MCF 10A (cell line): ENCODE data around the gene ULK4. TPM values are rescaled to one million over a fixed set of nuclear protein-coding genes. Genes with fewer than 3 reads are reported as not detected.

Experiments
- BruUV-seq: library from RNA; stranded (reverse); fragments of 400-500 nt; replicated peaks from 2 replicates; lab custom pipeline; 2021; lab: Mats Ljungman, UMichigan
- CTCF ChIA-PET: fragments of 300-600 bp; sonication (Branson Sonifier 250); formaldehyde crosslinking; extraction: SDS; loops from one replicate; lab custom pipeline; 2021; ENCODE audit warnings: antibody characterized with exemption, inconsistent platforms; lab: Yijun Ruan, JAX
- POLR2A ChIA-PET: fragments of 300-600, 350-650 bp; sonication (Branson Sonifier 250); formaldehyde crosslinking; extraction: SDS; loops from one replicate; lab custom pipeline; 2020; ENCODE audit warnings: antibody characterized with exemption, inconsistent platforms; lab: Yijun Ruan, JAX
- DNase-seq: peaks from one replicate; pipeline ENCODE4 v3.0.0-alpha.2; 2018; ENCODE audit not compliant: unreplicated experiment
- H3K27ac Mint-ChIP-seq: one replicate; pipeline ENCODE4 v1.8.0; 2022; ENCODE audit warnings: mild to moderate bottlenecking, low read depth, mixed read lengths; ENCODE audit not compliant: unreplicated experiment
- H3K27me3 Mint-ChIP-seq: one replicate; pipeline ENCODE4 v1.8.0; 2022; ENCODE audit warnings: mixed read lengths; ENCODE audit not compliant: insufficient read depth, unreplicated experiment
- H3K36me3 Mint-ChIP-seq: one replicate; pipeline ENCODE4 v1.8.0; 2022; ENCODE audit warnings: mild to moderate bottlenecking, moderate library complexity, mixed read lengths; ENCODE audit not compliant: insufficient read depth, unreplicated experiment
- H3K4me1 Mint-ChIP-seq: one replicate; pipeline ENCODE4 v1.8.0; 2022; ENCODE audit warnings: mixed read lengths; ENCODE audit not compliant: insufficient read depth, unreplicated experiment
- H3K4me3 Mint-ChIP-seq: one replicate; pipeline ENCODE4 v1.8.0; 2022; ENCODE audit warnings: mild to moderate bottlenecking, moderate library complexity, mixed read lengths; ENCODE audit not compliant: unreplicated experiment
- H3K9me3 Mint-ChIP-seq: one replicate; pipeline ENCODE4 v1.8.0; 2022; ENCODE audit warnings: mixed read lengths; ENCODE audit not compliant: unreplicated experiment
- intact Hi-C: fragments of 100-400 bp; cut with micrococcal nuclease; formaldehyde crosslinking; loops from 2 replicates; pipeline ENCODE4 v1.14.1; 2022
- total RNA-seq: library from RNA; stranded (reverse); gene quantifications from 2 replicates; pipeline ENCODE4 v1.2.3, GENCODE V29; 2022
- TF ChIP-seq, protein P1 (sequence below): fragments of 200-600 bp; IDR thresholded peaks from one replicate; pipeline ENCODE4 v1.8.0; 2022; ENCODE audit warnings: antibody characterized with exemption, mild to moderate bottlenecking; ENCODE audit not compliant: unreplicated experiment

ULK4 gene
- total RNA-seq, 1 experiment from 2014 or later: 7.8 TPM

DNA sequence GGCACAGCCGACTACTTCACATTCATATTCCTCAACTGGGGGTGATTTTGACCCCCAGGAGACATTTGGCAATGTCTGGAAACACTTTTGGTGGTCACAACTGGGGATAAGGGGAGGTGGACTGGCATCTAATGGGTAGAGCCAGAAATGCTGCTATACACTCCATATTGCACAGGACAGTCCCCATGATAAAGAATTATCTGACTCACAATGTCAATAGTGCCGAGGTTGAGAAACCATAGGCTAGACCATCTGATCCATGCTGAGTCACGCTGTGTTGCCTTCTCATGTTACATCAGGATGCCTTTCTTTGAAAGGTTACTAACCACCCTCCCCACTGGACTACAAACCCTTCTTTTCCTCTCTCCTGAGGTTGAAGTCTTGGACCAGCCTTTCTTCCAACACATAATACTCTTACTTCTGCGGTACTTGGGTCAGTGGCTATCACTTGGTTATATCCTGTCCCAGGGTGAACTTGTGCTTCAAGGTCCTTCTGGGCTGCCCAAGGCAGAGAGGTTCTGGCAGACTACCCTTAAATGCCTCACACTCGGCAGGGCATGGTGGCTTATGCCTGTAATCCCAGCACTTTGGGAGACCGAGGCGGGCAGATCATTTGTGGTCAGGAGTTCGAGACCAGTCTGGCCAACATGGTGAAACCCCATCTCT lies 693.8 kb downstream of the ULK4 start:
- no peaks in the 10 kb centered on the region for H3K9me3 Mint-ChIP-seq
- BruUV-seq: no TSS peak
- no peak overlapping the region for H3K4me3 Mint-ChIP-seq
- TF ChIP-seq, protein P1, sequence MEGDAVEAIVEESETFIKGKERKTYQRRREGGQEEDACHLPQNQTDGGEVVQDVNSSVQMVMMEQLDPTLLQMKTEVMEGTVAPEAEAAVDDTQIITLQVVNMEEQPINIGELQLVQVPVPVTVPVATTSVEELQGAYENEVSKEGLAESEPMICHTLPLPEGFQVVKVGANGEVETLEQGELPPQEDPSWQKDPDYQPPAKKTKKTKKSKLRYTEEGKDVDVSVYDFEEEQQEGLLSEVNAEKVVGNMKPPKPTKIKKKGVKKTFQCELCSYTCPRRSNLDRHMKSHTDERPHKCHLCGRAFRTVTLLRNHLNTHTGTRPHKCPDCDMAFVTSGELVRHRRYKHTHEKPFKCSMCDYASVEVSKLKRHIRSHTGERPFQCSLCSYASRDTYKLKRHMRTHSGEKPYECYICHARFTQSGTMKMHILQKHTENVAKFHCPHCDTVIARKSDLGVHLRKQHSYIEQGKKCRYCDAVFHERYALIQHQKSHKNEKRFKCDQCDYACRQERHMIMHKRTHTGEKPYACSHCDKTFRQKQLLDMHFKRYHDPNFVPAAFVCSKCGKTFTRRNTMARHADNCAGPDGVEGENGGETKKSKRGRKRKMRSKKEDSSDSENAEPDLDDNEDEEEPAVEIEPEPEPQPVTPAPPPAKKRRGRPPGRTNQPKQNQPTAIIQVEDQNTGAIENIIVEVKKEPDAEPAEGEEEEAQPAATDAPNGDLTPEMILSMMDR: no peak
- no peaks in the 10 kb centered on the region for H3K27me3 Mint-ChIP-seq
- ChIA-PET CTCF (no interaction called here), POLR2A (no interaction called here)
- DNase-seq: peak; percentile 98
- H3K27ac Mint-ChIP-seq: peak overlapping the region; percentile 51
- intact Hi-C loops: loop anchor here (5.0 kb wide), 1 partner anchor 66 kb away; no protein-coding TSS in a partner anchor
- H3K36me3 Mint-ChIP-seq: no peaks in the 10 kb centered on the region
- H3K4me1 Mint-ChIP-seq: peaks cover 19% of the 10 kb centered on the region

DNA sequence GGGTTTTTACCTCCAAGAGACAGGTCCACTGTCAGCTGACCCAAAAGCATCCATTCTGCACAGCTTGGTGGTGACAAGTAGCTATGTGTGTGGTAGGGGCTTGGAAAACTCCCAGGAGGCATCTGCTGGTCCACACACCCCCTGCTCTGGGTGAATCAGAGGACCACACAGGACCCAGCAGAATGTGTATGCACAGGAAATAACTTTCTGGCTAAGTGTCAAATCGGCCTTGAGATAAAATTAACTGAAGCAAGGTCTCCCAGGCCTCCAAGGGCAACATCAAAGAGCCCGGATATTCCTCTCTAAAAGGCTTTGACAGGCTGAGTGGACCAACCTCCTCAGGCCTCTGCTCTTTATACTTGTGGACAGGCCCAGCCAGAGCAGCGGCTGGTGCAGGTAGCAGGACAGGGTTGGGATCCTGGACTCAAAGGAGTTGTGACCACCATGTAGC lies 696.1 kb downstream of the ULK4 start:
- intact Hi-C loops: loop anchor here (5.0 kb wide), 1 partner anchor 64 kb away; no protein-coding TSS in a partner anchor
- DNase-seq: peak; percentile 22
- ChIA-PET POLR2A (interaction anchor here (0.6 to 0.8 kb wide), 2 partner anchors 11 to 416 kb away, joined by 3 read pairs; no protein-coding TSS in a partner anchor), CTCF (interaction anchor here (1.0 to 1.1 kb wide), 2 partner anchors 48 to 616 kb away, joined by 3 read pairs; no protein-coding TSS in a partner anchor)
- H3K9me3 Mint-ChIP-seq: no peaks in the 10 kb centered on the region
- BruUV-seq: no TSS peak
- H3K4me3 Mint-ChIP-seq: no peak overlapping the region
- no peaks in the 10 kb centered on the region for H3K27me3 Mint-ChIP-seq
- no peaks in the 10 kb centered on the region for H3K36me3 Mint-ChIP-seq
- H3K27ac Mint-ChIP-seq: no peak overlapping the region
- peaks cover 19% of the 10 kb centered on the region for H3K4me1 Mint-ChIP-seq
- TF ChIP-seq, protein P1: no peak

DNA sequence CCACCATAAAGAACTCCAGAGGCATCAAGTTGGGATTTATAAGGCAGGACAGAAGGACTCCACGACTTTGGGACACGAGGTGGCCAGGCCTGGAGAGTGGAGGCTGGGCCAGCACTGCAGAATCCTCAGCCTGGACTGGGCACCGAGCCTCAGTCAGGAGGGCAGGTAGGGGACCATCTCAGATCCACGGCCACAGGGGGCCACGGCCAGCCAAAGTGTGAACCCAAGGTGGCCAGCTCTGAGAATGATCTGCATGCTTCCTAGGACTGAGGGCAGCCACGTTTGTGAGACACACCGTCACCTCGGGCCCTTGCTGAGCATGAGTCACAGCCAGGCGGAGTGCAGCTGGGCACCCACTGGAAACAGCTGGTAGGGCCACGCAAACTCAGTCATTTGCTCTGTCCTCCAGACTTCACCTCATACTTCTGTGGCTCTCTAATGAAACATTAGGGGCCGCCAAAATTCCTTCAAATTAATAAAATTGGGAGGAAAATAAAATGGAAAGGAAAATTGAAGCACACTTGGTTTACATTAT lies 696.8 kb downstream of the ULK4 start:
- H3K4me1 Mint-ChIP-seq: peaks cover 23% of the 10 kb centered on the region
- H3K27me3 Mint-ChIP-seq: no peaks in the 10 kb centered on the region
- peak; percentile 70 for DNase-seq
- CTCF ChIA-PET: interaction anchor here (0.6 to 1.1 kb wide), 2 partner anchors 87 to 617 kb away, joined by 3 read pairs; no protein-coding TSS in a partner anchor
- intact Hi-C loops: loop anchor here (5.0 kb wide), 1 partner anchor 63 kb away; no protein-coding TSS in a partner anchor
- POLR2A ChIA-PET: no interaction called here
- H3K36me3 Mint-ChIP-seq: no peaks in the 10 kb centered on the region
- H3K27ac Mint-ChIP-seq: peak overlapping the region; percentile 49
- no peaks in the 10 kb centered on the region for H3K9me3 Mint-ChIP-seq
- TF ChIP-seq, protein P1: no peak
- no peak overlapping the region for H3K4me3 Mint-ChIP-seq
- no TSS peak for BruUV-seq

DNA sequence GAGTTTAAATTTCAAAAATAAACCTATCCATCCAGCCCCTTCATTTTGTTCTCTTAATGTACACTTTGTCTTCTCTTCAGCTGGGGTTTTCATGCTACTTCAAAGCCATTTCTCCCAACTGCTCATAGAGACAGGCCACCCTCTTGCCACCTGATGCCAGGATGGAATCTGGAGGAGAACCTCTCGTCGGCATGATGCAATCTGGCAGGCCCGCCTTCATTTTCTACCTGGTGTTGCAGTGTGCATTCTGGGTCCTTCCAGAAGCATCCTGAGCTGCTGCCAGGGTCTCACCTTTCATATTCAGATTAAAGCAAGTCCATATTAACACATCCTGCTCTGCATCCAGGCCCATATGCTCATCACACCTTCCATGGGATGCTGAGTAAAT lies 701.8 kb downstream of the ULK4 start:
- peaks cover 19% of the 10 kb centered on the region for H3K4me1 Mint-ChIP-seq
- no peak overlapping the region for H3K27ac Mint-ChIP-seq
- no peak overlapping the region for H3K4me3 Mint-ChIP-seq
- no peak for DNase-seq
- TF ChIP-seq, protein P1: no peak
- CTCF ChIA-PET: no interaction called here
- POLR2A ChIA-PET: interaction anchor here (0.7 to 0.8 kb wide), 2 partner anchors 56 to 60 kb away, joined by 3 to 4 read pairs; no protein-coding TSS in a partner anchor
- no TSS peak for BruUV-seq
- H3K27me3 Mint-ChIP-seq: no peaks in the 10 kb centered on the region
- no peaks in the 10 kb centered on the region for H3K36me3 Mint-ChIP-seq
- no peaks in the 10 kb centered on the region for H3K9me3 Mint-ChIP-seq
- intact Hi-C loops: no loop called here
